GM19372 (cell line): ENCODE results near the gene PRR3.

Experiments
- ATAC-seq: cut with Tn5 transposase; IDR thresholded peaks from one replicate; pipeline ENCODE4 v1.9.1; 2021; ENCODE audit warnings: mild to moderate bottlenecking, low read depth, moderate library complexity; ENCODE audit not compliant: unreplicated experiment

The PRR3 gene

DNA sequence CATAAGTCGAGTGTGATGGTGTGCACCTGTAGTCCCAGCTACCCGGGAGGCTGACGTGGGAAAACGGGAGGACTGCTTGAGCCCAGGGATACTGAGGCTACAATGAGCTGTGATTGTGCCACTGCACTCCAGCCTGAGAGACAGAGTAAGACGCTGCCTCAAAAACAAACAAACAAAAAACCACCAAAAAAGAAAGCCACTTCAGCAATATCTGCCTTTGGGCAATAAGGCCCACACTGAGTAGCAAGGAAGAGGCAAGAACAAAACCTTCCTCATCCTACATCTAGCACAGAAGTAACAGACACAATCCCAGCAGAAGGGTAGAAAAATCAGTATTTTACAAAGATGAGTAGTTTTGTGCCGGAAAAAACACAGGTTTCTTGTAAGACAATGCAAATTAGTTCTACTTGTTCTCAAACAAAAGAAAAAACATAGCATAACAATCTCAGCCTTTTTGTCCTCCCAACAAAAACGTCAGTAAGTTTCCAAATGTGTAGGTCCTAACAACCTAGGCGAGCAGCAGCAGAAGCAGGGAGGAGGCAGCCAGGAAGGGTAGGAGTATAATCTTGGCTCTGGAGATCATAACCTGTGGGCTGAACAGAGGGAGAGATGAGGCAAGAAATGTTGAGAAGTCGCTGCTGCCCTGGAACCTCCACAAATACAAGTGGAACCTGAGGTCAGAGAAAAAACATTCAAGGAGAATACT, 54.2 kb downstream of the PRR3 start:
- ATAC-seq: no peak

DNA sequence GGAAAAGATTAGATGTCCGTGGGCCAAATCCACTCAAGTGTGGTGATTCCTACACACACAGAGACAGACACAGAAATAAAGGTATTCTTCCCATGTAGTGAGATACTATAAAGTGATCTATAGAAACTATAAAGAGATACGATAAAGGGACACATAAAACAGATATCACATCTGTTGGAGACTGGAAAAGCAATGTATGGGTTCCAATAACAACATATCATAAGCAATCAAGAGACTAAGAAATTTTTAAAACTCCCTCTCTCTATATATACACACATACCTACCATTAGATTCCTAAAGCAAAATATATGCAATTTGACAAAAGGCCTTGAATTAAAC, 54.7 kb downstream of the PRR3 start:
- ATAC-seq: no peak

DNA sequence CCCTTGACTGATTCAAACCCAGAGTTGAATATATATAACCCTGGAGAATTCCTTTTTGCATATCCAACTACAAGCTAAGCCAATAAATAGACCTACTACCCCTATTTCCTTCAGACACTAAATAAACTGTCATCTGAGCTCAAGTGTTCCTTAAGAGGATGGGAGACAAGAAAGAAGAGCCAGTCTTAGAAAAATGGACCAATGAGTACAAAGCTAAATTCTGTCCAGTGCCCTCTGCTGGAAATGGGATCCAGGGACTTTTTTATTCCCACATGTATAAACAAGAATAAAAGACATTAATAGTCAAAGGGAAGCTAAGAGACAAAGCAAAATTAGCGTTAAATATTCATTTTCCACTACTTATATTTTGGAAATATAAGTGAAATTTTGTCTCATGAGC, 55.1 kb downstream of the PRR3 start:
- no peak for ATAC-seq

DNA sequence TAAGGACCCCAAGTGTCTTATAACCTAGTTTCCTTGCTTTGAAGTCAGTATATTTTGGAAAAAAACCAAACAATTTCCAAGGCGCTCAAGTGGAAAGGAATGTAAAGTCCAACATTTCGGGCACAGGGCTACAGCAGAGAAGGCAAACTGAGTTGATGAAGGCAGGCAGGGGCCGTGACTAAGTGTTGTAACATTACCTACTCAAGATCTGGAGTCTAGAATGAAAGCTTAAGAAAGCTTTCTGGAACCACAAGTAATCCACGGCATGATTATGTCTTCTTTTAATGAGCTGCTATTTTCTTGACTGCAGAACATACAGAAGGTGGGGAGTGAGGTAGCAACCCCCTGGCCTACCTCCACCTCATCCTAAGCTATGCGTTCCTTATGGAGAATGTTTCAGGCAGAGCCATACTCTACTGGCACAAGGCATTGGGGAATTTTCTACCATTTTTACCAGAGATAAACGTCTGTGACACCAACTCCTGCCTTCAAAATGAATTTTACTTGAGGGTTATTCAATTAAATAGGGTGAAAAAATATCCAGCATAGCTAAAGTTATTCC, 55.7 kb downstream of the PRR3 start:
- no peak for ATAC-seq
